NCI-H2196 (cell line): ENCODE data around the gene ADCY4.
A peak's percentile ranks its signal among the peaks of the same experiment; 100 is the strongest.
"Not testable (repeated sequence)": the region's sequence is repeated elsewhere in the genome, so short reads cannot be mapped to it uniquely, and the experiment has no call there.

ENCODE experiments used
- DNase-seq: peaks from one replicate; lab custom pipeline; 2025; ENCODE audit not compliant: unreplicated experiment; lab: John Stamatoyannopoulos, UW

ADCY4 gene

DNA sequence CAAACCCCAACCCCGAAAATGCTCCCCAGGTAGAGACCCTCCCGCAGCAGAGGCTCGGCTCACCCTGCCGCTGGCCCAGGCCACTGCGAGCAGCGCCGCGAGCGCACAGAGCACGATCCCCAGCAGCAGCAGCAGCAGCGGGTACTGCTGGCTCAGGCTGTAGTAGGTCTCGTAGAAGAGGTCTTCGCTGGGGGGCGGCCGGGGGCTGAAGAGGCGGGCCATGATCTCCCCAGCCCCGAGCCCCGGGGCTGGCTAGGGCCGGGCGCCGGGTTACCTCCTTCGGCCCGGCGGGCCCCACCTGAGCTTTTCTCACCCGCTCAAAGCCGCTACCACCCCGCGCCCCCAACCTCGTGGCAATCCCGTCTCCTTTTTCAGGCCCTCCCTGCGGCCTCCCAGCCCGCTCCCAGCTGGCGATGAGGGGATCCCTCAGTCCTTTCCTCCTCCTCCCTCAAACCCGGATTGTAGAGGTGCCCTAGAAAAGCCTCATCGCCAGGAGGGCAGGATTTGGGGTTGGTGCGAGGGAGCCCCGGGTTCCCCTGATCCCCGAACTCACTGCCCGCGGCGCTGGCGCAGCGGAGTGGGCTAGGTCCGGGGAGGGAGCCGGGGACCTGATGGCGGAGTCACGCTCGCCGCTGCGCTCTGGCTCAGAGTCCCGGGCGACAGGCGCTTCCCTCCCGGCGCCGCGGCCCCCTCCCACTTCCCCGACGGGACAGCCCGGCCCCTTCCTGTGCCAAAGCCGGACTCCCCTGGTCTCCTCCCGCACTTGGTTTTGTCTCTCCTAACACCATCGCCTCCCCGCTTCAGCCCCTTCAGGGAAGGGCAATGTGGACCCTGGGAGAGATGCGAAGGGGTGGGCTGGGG is at the start of gene ADCY4:
Gene ADCY4 (minus strand): TSS at position 641 of the 861 bp plus-strand sequence. CDS start 419 bp downstream, at position 222.
- no peak for DNase-seq

DNA sequence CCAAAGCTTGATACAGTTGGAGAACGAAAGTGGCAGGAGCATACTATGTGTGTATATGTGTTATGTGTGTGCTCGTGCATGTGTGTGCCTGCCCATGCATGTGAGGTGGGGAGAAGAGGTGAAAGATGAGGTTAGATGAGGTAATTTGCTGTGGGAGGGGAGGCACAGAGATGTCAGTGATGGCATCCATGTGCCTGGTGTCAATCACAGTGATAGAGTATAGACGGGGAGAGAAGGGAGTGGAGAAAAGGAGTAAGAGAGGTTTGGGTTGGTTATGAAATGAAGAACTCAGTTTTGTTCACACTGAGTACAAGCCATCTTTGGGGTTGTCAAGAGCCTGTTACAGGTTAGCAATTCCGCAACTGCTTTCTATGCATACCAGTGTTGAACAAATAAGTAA is 49.3 kb upstream of the ADCY4 start:
- DNase-seq: no peak

DNA sequence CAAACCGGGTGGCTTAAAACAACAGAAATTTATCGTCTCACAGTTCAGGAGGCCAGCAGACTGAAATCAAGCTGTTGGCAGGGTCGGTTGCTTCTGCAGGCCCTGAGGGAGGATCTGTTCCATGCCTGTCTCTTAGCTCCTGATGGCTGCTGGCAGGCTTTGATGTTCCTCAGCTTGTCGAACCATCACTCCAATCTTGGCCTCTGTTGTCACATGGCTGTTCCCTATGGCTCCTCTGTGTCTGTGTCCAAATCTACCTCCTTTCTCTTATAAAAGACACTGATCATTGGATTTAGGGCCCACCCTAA is 47.1 kb upstream of the ADCY4 start:
- no peak for DNase-seq

DNA sequence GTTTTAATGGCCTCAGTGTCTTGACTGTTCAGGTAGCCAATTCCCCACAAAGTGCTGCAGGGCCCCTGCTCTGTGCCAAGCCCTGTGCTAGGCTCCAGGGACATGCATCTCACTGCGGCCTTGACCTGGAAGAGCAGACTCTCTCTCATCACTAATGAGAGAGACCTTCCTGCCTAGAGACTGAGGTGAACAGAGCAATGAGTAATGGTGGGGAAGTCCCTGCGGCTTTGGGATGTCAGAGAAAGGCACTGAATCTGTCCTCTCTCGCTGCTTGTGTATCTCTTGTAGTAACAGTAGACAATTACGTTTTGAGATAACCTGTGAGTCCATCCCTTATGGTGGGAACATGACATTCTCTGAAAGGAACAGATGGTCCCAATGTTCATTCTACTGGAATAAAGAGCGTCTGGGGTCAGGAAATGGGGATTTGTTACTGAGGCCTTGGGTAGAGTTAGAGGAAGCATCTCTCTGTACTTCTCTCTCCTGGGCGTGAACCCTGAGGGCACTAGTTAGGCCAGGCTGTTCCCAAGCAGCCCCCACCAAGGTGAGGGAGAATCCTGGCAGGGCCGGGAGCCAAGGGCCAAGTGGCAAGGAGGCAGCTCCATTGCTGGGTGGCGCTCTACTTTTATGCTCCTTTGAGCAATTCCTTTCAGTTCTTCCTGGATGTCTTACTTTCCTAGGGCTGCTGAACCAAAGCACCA is 46.6 kb upstream of the ADCY4 start:
- no peak for DNase-seq

DNA sequence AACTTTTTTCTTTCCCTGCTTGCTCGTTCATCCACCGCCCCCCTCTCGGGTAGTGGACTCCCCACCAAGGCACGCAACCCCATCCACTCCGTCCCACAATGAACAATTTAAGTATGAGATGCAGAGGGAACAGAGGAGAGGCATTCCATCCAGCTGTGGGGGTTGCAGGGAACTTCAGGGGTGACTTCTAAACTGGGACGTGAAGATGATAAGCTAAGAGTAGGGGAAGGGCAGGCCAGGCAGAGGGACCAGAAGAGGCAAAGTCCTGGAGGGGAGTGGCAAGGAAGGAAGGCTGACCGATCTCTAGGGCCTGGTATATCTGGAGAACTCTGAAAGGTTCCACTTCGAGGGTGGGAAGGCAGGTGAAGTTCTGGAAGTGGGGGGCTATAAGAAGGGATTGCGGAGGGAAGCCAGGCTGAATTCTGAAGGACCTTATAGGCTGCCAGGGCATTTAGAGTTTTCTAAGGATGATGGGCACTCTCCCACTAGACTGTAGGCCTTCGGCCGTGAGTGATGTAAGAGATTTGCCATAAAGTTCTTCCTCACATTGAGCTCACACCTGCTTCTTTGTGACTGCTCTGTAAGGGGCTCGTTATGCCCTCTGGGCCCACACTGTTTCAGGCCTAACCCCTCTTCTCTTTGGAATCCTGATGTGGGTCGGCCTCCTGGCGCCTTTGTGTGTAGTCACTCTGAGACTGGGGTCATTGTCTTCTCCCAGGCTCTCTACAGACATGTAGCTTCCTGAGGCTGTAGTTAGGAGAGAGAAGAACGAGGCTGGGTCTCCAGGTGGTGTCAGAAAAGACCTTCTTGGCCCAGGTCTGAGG is 45.2 kb upstream of the ADCY4 start:
- no peak for DNase-seq

GRCh38 chr14:24378981-24379906 is 44.4 kb upstream of the ADCY4 start:
- DNase-seq: no peak

- DNase-seq: no peak
These were observed 43.5 kb upstream of the ADCY4 start for GRCh38 chr14:24378327-24378726.

DNA sequence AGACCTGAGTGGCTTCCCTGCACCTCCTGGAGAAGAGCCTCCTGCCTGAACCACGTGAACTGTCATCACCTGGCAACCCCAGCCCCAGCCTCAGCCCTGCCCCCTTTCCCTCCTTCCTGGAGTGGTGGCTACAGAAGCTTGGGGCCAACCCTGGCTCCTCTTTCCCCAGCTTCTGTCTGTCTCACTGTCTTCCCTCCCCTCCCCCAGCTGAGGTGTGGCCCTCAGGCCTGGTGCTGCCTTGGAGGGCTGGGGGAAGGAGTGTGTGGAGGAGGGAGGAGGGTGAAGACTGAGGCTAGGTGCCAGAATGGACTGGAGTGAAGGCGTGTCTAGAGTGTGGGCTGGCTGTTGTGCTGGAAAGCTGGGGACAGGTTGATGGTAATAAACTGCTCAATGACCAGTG is 42.8 kb upstream of the ADCY4 start:
- DNase-seq: peak; percentile 80

- no peak for DNase-seq
These were observed 42.3 kb upstream of the ADCY4 start for GRCh38 chr14:24377126-24377525.

DNA sequence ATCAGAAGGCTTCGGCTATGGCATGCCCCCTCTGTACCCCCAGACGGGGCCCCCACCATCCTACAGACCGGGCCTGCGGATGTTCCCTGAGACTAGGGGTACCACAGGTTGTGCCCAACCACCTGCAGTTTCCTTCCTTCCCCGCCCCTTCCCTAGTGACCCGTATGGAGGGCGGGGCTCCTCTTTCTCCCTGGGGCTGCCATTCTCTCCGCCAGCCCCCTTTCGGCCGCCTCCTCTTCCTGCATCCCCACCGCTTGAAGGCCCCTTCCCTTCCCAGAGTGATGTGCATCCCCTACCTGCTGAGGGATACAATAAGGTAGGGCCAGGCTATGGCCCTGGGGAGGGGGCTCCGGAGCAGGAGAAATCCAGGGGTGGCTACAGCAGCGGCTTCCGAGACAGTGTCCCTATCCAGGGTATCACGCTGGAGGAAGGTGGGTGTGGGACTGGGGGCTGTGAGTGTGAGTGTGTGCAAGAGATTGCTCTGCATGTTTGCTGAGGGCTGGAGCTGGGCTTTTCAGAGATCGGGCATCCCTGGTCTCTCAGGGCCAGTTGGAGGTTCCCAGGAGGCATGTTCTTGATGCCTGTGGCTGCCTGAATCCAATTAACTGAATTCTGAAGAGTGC is 41.7 kb upstream of the ADCY4 start:
- DNase-seq: no peak

DNA sequence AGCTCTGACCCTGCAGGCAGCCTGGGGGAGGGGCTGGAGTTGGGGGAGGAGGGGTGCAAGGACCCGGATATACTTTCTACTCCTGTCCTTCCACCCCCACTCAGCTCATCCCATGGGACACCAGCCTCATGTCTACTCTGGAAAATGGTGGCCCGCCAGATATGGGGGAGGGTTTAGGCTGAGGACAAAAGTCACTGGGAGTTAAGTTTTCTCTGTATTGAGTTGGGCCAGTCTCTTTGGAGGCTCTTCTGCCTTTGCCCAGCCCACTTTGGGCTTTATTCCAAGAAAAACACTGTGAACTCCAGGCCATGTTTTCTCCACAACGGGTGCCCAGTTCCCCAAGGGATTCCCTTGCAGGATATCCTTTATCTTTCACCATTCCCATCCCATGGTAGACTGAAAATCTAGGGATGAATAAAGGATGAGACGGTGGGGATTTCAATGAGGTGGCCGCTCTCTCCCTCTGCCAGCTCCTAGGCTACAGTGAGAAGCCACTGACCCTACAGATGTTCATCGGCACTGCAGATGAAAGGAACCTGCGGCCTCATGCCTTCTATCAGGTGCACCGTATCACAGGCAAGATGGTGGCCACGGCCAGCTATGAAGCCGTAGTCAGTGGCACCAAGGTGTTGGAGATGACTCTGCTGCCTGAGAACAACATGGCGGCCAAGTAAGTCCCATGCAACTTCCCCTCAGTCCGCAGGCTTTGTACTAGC is 38.0 kb upstream of the ADCY4 start:
- peak; percentile 12 for DNase-seq

- not testable (repeated sequence) for DNase-seq
These were observed 36.7 kb upstream of the ADCY4 start for GRCh38 chr14:24371605-24372004.

- DNase-seq: no peak
These were observed 35.9 kb upstream of the ADCY4 start for GRCh38 chr14:24370748-24371147.

DNA sequence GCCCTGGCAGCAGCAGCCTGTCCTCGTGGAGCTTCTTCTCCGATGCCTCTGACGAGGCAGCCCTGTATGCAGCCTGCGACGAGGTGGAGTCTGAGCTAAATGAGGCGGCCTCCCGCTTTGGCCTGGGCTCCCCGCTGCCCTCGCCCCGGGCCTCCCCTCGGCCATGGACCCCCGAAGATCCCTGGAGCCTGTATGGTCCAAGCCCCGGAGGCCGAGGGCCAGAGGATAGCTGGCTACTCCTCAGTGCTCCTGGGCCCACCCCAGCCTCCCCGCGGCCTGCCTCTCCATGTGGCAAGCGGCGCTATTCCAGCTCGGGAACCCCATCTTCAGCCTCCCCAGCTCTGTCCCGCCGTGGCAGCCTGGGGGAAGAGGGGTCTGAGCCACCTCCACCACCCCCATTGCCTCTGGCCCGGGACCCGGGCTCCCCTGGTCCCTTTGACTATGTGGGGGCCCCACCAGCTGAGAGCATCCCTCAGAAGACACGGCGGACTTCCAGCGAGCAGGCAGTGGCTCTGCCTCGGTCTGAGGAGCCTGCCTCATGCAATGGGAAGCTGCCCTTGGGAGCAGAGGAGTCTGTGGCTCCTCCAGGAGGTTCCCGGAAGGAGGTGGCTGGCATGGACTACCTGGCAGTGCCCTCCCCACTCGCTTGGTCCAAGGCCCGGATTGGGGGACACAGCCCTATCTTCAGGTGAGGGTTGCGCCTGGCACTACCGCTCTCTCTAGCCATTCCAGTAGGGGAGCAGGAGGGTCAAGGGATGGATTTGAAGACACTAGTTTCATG is 35.2 kb upstream of the ADCY4 start:
- no peak for DNase-seq

GRCh38 chr14:24369463-24369862 is 34.6 kb upstream of the ADCY4 start:
- no peak for DNase-seq

DNA sequence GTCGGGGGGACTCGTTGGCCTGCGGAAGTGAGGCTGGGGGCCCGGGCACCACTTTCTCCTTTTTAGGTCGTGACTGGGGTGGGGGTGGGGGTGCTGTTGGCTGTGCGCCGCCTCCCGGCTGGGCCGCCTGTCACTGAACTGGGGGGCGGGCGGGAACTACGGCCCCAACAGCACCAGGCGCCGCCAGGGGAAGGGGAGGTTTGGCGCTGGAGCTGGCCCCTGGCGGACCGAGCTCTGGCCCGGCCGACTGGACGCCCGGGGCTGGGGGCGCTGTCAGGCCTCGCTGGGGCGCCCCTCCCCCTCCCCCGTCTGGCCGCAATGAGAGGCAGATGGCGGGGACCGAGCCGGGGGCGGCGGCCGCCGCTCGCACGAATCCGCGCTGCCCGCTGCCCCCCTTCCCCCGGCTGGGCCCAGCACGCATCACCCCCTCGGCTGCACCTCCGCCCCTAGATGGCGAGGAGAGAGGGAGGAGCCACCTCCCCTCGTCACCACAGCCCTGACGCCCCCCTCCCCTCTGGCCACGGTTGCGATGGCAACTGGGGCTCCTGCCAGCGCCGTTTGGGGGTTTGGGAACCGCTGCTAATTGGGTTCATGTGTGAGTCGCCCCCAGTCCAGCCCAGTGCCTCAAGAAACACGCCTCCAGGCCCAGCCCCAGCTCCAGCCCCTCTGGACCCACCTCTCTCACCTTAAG is 33.8 kb upstream of the ADCY4 start:
- no peak for DNase-seq

DNA sequence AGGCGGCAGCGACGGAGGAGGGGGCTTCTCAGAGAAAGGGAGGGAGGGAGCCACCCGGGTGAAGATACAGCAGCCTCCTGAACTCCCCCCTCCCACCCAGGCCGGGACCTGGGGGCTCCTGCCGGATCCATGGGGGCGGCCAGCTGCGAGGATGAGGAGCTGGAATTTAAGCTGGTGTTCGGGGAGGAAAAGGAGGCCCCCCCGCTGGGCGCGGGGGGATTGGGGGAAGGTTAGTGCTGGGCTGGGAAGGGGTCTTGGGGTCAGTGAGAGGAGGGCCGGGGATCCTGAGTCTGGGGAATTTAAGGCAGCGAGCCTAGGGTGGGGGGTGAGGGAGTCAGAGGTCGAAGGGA is 33.3 kb upstream of the ADCY4 start:
- no peak for DNase-seq

DNA sequence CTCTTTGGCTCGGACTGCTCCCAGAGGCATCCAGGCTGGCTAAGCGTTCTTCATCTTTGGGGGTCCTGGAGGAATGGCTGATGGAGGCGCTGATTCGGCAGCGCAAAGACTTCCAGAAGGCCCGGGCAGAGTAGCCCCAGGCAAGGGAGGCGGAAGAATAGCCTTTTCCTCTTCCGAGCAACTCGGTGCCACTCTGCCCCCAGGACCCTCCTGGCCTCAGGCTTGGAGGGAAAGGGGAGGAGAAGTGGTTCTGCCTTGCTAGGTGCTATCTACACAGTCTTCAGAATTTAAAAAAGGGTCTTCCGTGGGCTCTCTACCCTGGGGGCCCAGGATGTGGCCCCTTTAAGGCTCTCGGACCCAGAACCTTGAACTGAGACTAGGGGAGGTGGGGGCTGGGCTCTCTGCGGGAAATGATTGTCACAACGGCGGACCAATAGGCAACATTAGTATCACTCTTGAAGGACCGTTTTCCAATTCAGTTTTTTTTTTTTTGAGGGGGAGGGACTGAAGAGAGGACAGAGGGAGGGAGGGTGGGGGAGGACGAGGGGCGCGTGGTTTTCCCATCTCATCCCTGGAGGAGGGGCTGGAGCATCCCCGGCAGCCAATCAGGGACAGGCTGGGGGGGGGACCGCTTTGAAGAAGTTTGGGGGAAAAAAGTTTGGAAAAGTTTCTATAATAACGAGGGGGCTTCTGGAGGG is 32.8 kb upstream of the ADCY4 start, which contains the start of gene NFATC4:
Gene NFATC4 (plus strand): TSS at position 671 of the 698 bp plus-strand sequence. CDS start 157 bp downstream, outside the sequence.
- DNase-seq: peak; percentile 60
